Lung (tissue), 12 donors: Measurements from ENCODE around the gene HEPACAM2. TPM values are rescaled to one million over a fixed set of nuclear protein-coding genes. Genes with fewer than 3 reads are reported as not detected.

Experiments used
- ATAC-seq: fragments of 200-7000 bp; cut with Tn5 transposase; one replicate; pipeline ENCODE4 v1.9.1; 2020; ENCODE audit warnings: moderate number of reproducible peaks; ENCODE audit not compliant: insufficient read depth, low FRiP score
- DNase-seq, 3 donors: peaks; one replicate each; pipeline ENCODE4 v3.0.0-alpha.2; 2013 to 2017
- H3K27ac ChIP-seq, 2 donors: one replicate each; pipeline ENCODE4 v1.5.1; 2013; ENCODE audit warnings: mild to moderate bottlenecking in 2 of 2, moderate library complexity in 2 of 2, control low read depth in 1 of 2, inconsistent platforms in 1 of 2, low read depth in 1 of 2, low read length in 1 of 2
- H3K27me3 ChIP-seq, 3 donors: one replicate each; pipeline ENCODE4 v1.5.1; 2013; ENCODE audit warnings: low read length in 2 of 3; ENCODE audit not compliant: control insufficient read depth in 3 of 3, insufficient read depth in 3 of 3
- H3K36me3 ChIP-seq, 4 donors: one replicate each; pipeline ENCODE4 v1.5.1; 2013; ENCODE audit warnings: low read length in 4 of 4, mild to moderate bottlenecking in 1 of 4, moderate library complexity in 1 of 4; ENCODE audit not compliant: control insufficient read depth in 4 of 4, insufficient read depth in 4 of 4
- H3K4me1 ChIP-seq, 5 donors: one replicate each; pipeline ENCODE4 v1.5.1; 2013; ENCODE audit warnings: low read length in 5 of 5, mild to moderate bottlenecking in 2 of 5, moderate library complexity in 1 of 5; ENCODE audit not compliant: control insufficient read depth in 5 of 5, insufficient read depth in 5 of 5
- H3K4me3 ChIP-seq: one replicate; pipeline ENCODE4 v1.5.1; 2013; ENCODE audit warnings: mild to moderate bottlenecking, control low read depth, moderate library complexity
- H3K9ac ChIP-seq, 2 donors: one replicate each; pipeline ENCODE4 v1.5.1; 2013; ENCODE audit warnings: low read length in 2 of 2, control low read depth in 1 of 2; ENCODE audit not compliant: insufficient read depth in 1 of 2
- H3K9me3 ChIP-seq, 4 donors: one replicate each; pipeline ENCODE4 v1.5.1; 2013; ENCODE audit warnings: low read length in 3 of 4, mild to moderate bottlenecking in 1 of 4, moderate library complexity in 1 of 4; ENCODE audit not compliant: control insufficient read depth in 4 of 4, insufficient read depth in 3 of 4
- CTCF ChIP-seq: IDR thresholded peaks from 2 replicates; pipeline ENCODE4 v1.5.1; 2012; ENCODE audit warnings: mild to moderate bottlenecking; ENCODE audit errors: control extremely low read depth, extremely low read depth
- WGBS, 2 donors: extraction: QIAGEN DNeasy Blood & Tissue Kit; methylation state at CpG; one replicate each; pipeline ENCODE4 v1.1.7; 2013; 5-methylcytosine and 5-hydroxymethylcytosine counted together
- polyA plus RNA-seq, 2 donors: library from polyadenylated mRNA; stranded (reverse); fragments of 200-250 nt; gene quantifications; one replicate each; pipeline ENCODE4 v1.2.1, GENCODE V29; 2013
- total RNA-seq, 2 donors: library from RNA; depleted of rRNA in 1 of 2; stranded (reverse); fragments of >200 nt in 1 of 2; gene quantifications; one replicate each; pipeline ENCODE4 v1.2.1, GENCODE V29; 2014 to 2021
- donor health status: control.
- donor health status: control.
- donor health status: Bipolar disorder and iron deficiency.
- donor health status: healthy.
- donor health status: DM: yes; HTN: yes; CAD: no.

Gene HEPACAM2
- total and polyA plus RNA-seq, 4 donors, result 0.08 to 2.2 (median 0.27) TPM

- ATAC-seq (no peak), DNase-seq (peak in 2 of 3 donors; percentile 6 to 13)
- H3K9ac ChIP-seq, result no peak overlapping the region
- H3K36me3 ChIP-seq, result no peaks in the 10 kb centered on the region
- H3K4me3 ChIP-seq, result no peak overlapping the region
- no peaks in the 10 kb centered on the region for H3K4me1 ChIP-seq
- no peaks in the 10 kb centered on the region for H3K9me3 ChIP-seq
- WGBS, 2 donors, result 21 to 22% methylated on average over 3 of the region's 3 CpGs
- H3K27ac ChIP-seq, result no peak overlapping the region
- no peak for TF ChIP-seq CTCF
- H3K27me3 ChIP-seq, result no peaks in the 10 kb centered on the region
These were observed 48.1 kb downstream of the HEPACAM2 start for GRCh38 chr7:93178213-93178612.

DNA sequence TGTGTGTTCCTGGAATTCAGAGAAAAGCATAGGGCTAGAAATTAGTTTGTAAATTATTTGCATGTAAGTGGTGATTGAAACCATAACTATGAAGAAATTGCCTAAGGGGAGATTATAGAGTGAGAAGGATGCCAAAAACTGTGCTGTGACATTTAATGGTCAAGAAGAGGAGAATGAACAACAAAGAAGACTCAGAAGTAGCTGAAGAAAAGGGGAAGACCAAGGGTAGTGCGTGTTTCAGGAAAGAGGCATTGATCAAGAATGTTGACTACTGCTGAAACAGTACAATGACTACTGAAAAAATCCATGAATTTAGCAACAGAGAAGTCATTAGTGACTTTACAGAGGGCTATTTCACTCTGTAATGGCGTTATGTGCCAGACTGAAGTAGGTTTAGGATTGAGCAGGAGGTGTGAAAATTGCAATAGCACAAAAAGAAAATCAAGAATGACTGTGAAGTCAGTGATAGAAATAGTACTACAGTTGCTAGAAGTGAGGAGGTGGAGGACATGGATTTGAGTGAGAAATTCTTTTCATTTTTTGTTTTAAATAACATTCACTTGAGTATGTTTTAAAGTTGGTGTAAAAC lies 49.2 kb downstream of the HEPACAM2 start:
- DNase-seq, result no peak
- no peak for TF ChIP-seq CTCF
- 41 to 49% methylated on average over 2 of the region's 2 CpGs for WGBS, 2 donors

DNA sequence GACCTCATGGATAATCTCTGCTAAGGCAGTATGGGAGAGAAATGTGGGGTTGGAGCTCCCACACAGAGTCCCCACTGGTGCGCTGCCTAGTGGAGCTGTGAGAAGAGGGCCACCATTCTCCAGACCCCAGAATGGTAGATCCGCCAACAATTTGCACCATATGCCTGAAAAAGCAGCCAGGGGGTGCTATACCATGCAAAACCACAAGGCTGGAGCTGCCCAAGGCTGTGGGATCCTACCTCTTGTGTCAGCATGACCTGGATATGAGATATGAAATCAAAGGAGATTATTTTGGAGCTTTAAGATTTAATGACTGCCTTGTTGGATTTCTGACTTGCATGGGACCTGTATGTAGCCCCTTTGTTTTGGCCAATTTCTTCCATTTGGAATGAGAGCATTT lies 51.0 kb downstream of the HEPACAM2 start:
- H3K4me3 ChIP-seq, result no peak overlapping the region
- DNase-seq, result no peak
- WGBS, 2 donors, result 93 to 95% methylated on average over 2 of the region's 2 CpGs
- H3K27me3 ChIP-seq, result no peaks in the 10 kb centered on the region
- no peaks in the 10 kb centered on the region for H3K36me3 ChIP-seq
- TF ChIP-seq CTCF, result no peak
- no peaks in the 10 kb centered on the region for H3K4me1 ChIP-seq
- ATAC-seq, result no peak
- no peak overlapping the region for H3K27ac ChIP-seq
- H3K9me3 ChIP-seq, result peaks cover 0 to 13% (median 9%) of the 10 kb centered on the region in 4 donors
- no peak overlapping the region for H3K9ac ChIP-seq

More for the DNA sequence above, 49.2 kb downstream of the HEPACAM2 start:
- peaks cover 0 to 2% (median under 1%) of the 10 kb centered on the region in 4 donors for H3K9me3 ChIP-seq
- H3K36me3 ChIP-seq, result no peaks in the 10 kb centered on the region
- no peak for ATAC-seq
- no peaks in the 10 kb centered on the region for H3K4me1 ChIP-seq
- H3K27ac ChIP-seq, result no peak overlapping the region
- no peaks in the 10 kb centered on the region for H3K27me3 ChIP-seq
- no peak overlapping the region for H3K9ac ChIP-seq
- no peak overlapping the region for H3K4me3 ChIP-seq

DNA sequence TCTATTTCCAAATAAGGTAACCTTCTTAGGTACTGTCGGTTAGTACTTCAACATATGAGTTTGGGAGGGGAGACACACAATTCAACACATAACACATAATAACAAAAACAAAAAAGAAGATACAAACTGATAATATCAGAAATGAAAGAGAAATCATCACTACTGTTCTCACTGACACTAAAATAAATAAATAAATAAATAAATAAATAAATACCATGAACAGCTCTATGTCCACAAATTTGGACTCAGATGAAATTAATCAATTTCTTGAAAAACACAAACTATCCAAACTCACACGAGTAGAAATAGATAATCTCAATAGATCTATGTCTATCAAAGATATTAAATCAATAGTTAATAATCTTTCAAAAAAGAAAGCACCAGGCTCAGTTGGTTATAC lies 53.6 kb downstream of the HEPACAM2 start:
- H3K4me1 ChIP-seq, result no peaks in the 10 kb centered on the region
- H3K9me3 ChIP-seq, result peaks cover 0 to 14% (median 12%) of the 10 kb centered on the region in 4 donors
- no peaks in the 10 kb centered on the region for H3K27me3 ChIP-seq
- no peaks in the 10 kb centered on the region for H3K36me3 ChIP-seq
- WGBS, 2 donors, result 77 to 82% methylated on average over 2 of the region's 2 CpGs
- no peak overlapping the region for H3K9ac ChIP-seq
- TF ChIP-seq CTCF, result no peak
- DNase-seq, result no peak
- H3K4me3 ChIP-seq, result no peak overlapping the region
- ATAC-seq, result no peak
- no peak overlapping the region for H3K27ac ChIP-seq
